ENCODE measurements around the gene ZNRF4.

GRCh38 chr19:5489551-5489950 is 34.3 kb downstream of the ZNRF4 start:
- TF ChIP-seq EZH2phosphoT487 (IDR thresholded peaks at IDR 0.05; ENCODE audit: low read depth) = no peak
- TF ChIP-seq, protein P1, sequence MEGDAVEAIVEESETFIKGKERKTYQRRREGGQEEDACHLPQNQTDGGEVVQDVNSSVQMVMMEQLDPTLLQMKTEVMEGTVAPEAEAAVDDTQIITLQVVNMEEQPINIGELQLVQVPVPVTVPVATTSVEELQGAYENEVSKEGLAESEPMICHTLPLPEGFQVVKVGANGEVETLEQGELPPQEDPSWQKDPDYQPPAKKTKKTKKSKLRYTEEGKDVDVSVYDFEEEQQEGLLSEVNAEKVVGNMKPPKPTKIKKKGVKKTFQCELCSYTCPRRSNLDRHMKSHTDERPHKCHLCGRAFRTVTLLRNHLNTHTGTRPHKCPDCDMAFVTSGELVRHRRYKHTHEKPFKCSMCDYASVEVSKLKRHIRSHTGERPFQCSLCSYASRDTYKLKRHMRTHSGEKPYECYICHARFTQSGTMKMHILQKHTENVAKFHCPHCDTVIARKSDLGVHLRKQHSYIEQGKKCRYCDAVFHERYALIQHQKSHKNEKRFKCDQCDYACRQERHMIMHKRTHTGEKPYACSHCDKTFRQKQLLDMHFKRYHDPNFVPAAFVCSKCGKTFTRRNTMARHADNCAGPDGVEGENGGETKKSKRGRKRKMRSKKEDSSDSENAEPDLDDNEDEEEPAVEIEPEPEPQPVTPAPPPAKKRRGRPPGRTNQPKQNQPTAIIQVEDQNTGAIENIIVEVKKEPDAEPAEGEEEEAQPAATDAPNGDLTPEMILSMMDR (IDR thresholded peaks at IDR 0.05; ENCODE audit: low read depth, low read length) = no peak

Data from OCI-LY3 (cell line).